Activated CD4-positive, CD25-positive, alpha-beta regulatory T cell treated with anti-CD3 and anti-CD28 coated beads, Interleukin-2, amount 50 U/mL, for 24 hours (primary cell): ENCODE data around the gene ATP5PO.
A peak's percentile ranks its signal among the peaks of the same experiment; 100 is the strongest.
"Not testable (repeated sequence)": the region's sequence is repeated elsewhere in the genome, so short reads cannot be mapped to it uniquely, and the experiment has no call there.

Experiments
- ATAC-seq, 2 donors: fragments of 150-1000 bp; cut with Tn5 transposase; one replicate each; pipeline ENCODE4 v1.10.0; 2021; ENCODE audit warnings: mild to moderate bottlenecking in 1 of 2, moderate library complexity in 1 of 2

ATP5PO gene

GRCh38 chr21:33897739-33898138 lies 17.9 kb downstream of the ATP5PO start:
- ATAC-seq: no peak

GRCh38 chr21:33897098-33897497 lies 18.5 kb downstream of the ATP5PO start:
- no peak for ATAC-seq

GRCh38 chr21:33896691-33897090 lies 18.9 kb downstream of the ATP5PO start:
- no peak for ATAC-seq

GRCh38 chr21:33895356-33895755 lies 20.2 kb downstream of the ATP5PO start:
- no peak for ATAC-seq

DNA sequence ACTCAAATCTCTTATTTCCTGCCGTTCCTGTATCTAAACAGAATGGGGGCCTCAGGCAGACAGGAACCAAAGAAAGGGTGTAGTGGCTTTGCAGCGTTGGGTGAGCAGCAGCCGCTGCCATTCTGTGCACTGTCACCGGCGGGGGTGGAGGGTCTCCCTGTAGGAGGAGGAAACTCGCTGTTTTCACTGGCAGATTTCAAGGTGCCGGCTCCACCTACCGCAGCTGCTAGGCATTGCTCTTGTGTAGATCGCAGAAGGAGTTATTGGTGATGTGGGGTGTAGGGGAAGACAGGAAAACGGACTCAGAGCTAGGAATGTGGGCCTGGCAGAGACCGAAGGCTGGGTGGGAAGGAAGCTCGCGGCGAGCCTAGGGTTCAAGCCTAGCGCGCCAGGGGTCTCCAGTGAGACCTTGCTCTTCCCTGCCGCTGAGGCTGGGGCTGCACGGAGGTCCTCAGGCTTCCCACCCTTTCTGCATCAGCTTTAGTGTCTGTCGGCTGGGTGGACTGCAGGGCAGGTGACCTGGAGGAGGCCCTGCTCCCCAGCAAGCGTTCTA lies 20.8 kb downstream of the ATP5PO start:
- peak; percentile 79 to 85 for ATAC-seq

DNA sequence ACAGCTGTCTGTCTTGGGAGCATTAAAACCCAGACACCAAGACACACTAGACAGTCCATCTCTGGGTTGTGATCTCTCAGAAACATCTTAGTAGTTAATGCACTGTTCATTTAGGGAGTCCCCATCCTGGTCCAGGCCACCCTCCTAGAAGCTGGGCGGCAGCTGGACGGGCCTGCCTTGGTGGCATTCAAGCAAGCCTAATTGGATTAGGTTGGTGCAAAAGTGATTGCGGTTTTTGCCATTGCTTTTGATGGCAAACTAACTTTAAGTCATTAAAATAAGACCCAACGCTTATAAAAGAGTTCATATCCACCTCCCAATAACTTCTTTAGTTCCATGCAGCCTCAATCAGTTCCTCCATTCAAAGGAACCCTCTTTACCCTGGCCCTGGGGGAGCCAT lies 21.7 kb downstream of the ATP5PO start:
- no peak for ATAC-seq

GRCh38 chr21:33892853-33893252 lies 22.8 kb downstream of the ATP5PO start:
- no peak for ATAC-seq

- ATAC-seq: no peak
Measured at GRCh38 chr21:33890187-33890586, 25.4 kb downstream of the ATP5PO start.

- no peak for ATAC-seq
Measured at GRCh38 chr21:33886321-33886720, 29.3 kb downstream of the ATP5PO start.

- ATAC-seq: no peak
Measured at GRCh38 chr21:33885172-33885514, 30.5 kb downstream of the ATP5PO start.

DNA sequence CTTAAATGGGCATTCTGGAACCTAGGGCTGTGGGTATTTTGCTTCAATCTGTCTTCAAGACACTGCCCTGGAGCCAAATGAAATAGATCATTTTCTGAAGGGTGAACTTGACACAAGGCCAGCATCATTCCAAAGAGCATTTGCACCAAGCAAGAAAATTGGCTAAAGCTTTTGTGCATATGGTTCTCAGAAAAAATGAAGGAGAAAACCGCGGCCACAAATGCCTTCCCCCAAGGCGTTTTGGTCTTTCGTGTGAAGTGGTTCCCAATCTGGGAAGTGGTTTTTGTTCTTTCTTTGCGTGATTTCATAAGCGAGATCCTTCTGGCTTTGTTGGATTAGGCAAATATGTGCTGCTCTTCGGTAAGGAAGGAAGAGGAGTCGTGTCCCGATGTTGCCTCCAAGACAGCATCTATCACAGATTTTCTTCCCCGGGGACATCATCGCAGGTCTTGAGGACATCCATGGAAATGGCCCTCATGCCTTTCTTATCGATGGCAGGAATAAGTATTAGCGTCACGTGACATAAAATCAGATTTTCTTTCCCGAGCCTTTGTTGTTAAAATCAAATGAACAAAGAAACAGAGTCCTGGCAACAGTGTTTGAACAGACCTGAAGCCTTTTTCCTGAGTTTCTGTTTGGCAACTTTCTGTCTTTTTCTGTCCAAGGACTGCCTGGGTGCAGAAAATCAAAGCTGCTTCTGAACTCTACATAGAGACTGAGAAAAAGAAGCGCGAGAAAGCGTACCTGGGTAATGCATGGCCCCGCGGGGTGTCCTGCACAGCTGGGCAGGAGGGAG lies 31.0 kb downstream of the ATP5PO start:
- ATAC-seq: no peak

GRCh38 chr21:33883118-33883517 lies 32.5 kb downstream of the ATP5PO start:
- no peak for ATAC-seq

- ATAC-seq: no peak
Measured at GRCh38 chr21:33881689-33882440, 33.7 kb downstream of the ATP5PO start.

DNA sequence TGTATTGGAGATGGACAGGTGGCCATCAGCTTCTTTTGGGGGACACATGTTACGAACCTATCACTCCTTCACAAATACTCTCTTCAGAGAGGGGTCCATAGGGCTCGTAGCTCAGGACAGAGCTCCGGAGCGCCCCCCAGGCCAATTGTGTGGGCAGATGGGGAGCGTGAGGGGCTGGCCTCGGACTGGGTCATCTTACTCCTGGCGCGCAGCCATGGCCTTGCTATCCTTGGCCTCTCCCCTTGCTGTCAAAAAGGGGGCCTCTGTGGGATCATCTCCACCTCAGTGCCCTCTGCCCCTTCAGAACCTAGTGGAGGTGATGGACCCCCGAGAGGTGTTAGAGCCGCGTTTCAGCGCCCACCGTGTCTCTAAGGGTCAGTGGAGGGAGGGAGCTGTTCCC lies 35.0 kb downstream of the ATP5PO start:
- no peak for ATAC-seq

DNA sequence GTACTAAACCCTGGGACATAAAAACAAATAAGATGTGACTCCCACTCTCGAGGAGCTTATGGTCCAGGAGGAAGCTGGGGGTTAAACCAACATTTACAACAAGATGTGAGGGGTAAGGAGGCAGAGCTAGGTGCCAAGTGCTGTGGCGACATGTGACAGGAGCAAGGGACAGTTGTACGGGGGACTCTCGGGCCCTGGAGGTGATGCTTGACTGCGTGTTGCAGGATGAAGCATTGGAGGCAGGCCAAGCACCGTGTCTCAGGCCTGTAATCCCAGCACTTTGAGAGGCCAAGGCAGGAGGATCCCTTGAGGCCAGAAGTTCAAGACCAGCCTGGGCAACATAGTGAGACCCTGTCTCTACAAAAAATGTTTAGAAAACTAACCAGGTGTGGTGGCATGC lies 36.8 kb downstream of the ATP5PO start:
- ATAC-seq: no peak

- no peak for ATAC-seq
Measured at GRCh38 chr21:33875026-33875695, 40.4 kb downstream of the ATP5PO start.

DNA sequence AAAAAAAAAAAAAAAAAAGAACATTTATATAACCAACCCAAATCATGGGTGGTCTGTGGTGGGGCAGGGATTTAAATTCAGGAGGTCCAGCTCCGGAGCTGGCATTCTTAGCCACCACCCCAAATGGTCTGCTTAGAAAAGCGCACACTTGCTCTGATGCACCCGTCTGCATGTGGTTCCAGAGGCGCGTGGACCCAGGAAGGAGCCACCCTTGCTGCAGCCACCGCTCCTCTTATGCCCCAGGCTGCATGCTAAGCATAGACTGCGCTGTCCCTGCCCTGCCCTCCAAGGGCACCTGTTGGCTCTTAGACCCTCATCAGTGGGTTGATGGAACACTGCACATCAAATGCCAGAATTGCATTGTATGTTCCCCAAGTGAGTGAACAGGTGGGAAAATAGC lies 41.4 kb downstream of the ATP5PO start:
- no peak for ATAC-seq

- no peak for ATAC-seq
Measured at GRCh38 chr21:33872881-33873515, 42.6 kb downstream of the ATP5PO start.

DNA sequence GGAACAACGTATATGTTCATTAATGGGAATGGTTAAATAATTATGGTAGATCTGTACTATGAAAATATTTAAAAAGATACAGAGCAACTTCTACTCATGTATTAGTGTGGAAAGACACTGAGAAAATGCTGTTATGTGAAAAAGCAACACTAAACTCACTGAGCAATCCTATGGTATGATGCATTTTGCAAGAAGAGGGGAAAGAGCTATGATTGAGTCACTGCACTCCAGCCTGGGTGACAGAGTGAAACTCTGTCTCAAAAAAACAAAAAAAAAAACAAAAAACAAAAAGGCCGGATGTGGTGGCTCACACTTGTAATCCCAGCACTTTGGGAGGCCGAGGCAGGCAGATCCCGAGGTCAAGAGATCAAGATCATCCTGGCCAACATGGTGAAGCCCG lies 44.4 kb downstream of the ATP5PO start:
- no peak for ATAC-seq

DNA sequence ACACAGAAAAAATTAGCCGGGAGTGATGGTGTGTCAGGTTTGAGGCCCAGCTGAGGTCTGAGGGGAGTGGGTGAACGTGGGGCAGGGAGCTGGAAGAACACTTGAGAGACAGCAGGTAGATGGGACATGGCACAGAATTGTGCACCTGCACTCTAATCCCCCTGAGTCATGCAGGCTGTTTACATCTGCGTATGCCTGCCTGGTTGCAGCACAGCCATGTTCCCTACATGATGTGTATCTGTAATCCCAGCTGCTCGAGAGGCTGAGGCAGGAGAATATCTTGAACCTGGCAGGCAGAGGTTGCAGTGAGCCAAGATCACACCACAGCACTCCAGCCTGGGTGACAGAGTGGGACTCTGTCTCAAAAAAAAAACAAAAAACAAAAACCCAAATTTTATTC lies 44.8 kb downstream of the ATP5PO start:
- ATAC-seq: no peak

DNA sequence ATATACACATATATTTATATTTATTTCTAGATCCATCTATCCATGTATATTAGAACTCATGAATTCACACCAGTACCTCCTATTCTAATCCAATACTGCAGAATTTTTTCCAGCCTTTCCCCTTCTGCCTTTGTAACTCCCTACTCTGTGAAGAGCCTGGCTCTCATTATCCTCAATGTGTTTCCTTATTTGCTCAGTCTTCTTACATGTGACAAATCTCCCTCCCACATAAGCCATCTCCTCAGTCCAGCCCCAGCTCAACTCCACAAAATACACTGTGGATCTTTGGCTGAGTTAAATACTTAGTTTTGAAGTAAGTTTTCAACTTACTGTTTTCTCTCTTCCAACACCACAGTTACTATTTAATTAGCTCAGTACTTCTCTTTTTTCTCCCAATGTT lies 45.7 kb downstream of the ATP5PO start:
- ATAC-seq: no peak

DNA sequence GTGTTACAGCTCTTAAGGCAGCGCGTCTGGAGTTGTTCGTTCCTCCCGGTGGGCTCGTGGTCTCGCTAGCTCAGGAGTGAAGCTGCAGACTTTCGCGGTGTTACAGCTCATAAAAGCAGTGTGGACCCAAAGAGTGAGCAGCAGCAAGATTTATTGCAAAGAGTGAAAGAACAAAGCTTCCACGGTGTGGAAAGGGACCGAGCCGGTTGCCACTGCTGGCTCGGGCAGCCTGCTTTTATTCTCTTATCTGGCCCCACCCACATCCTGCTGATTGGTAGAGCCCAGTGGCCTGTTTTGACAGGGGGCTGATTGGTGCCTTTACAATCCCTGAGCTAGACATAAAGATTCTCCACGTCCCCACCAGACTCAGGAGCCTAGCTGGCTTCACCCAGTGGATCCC lies 47.7 kb downstream of the ATP5PO start:
- not testable (repeated sequence) for ATAC-seq

GRCh38 chr21:33866826-33867225 lies 48.8 kb downstream of the ATP5PO start:
- ATAC-seq: no peak
